CD4-positive, alpha-beta T cell treated with Interleukin-6 at 100 ng/mL for 8 hours (primary cell): ENCODE measurements around the gene REEP6.
"Not testable (repeated sequence)": the region's sequence is repeated elsewhere in the genome, so short reads cannot be mapped to it uniquely, and the experiment has no call there.

ENCODE experiments used
- DNase-seq: peaks from one replicate; pipeline ENCODE4 v3.0.0-alpha.2; 2020; ENCODE audit warnings: mixed read lengths, low spot score

Gene REEP6

GRCh38 chr19:1524287-1524971, 33.4 kb downstream of the REEP6 start:
- DNase-seq: no peak

DNA sequence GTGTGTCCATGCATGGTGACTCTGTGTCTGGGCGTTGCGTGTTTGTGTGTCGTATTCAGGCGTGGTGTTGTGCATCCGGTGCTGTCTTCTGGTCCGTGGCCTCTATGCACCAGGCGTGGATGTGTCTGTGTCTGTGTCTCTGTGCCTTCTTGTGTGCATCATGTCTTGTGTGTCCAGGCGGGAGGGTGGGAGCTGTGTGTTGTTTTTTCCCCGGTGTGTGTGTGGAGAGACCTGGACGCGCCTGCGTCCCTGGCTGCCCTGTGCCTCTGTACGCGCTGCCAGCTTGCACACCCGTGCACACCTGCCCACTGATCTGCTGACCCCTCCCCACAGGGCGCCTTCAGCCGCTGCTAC, 34.0 kb downstream of the REEP6 start:
- no peak for DNase-seq

DNA sequence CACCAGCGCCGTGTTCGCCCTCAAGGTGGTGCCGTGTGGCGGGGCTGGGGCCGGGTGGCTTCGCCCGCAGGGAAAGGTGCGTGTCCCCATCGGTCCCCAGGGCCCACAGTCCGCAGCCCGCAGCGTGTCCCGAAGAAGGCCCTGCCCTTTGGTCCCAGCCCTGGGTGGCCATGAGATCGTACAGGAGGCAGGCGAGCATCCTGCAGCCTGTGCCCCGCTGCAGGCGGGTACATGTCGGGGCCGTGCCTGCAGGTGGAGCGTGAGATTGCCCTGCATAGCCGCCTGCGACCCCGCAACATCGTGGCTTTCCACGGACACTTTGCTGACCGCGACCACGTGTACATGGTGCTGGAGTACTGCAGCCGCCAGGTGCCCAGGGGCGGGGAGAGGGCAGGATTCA, 34.4 kb downstream of the REEP6 start:
- DNase-seq: no peak

DNA sequence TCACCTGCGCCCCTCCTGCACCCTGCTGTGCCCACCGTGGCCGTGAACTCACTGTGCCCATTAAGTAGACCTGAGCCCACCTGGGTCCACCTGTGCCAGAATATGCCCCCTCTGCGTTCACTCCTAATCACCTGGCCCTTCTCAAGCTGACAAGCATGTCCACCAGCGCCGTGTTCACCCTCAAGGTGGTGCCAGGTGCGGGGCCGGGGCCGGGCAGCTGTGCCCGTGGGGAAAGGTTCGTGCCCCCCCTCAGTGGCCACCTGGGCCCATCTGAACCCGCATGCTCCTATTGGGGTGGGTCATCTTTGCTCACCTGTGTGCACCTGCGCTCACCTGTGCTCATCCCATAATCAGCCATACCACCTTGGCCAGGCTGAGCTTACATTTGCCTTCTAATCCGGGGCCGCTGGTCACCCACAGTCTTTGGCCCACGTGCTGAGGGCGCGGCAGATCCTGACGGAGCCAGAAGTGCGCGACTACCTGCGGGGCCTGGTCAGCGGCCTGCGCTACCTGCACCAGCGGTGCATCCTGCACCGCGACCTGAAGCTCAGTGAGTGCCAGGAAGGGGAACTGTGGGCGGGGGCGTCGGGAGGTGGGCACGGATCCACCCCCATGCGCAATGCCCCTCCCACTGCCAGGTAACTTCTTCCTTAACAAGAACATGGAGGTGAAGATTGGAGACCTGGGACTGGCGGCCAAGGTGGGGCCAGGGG, 35.2 kb downstream of the REEP6 start:
- no peak for DNase-seq

GRCh38 chr19:1526979-1527649, 36.1 kb downstream of the REEP6 start:
- no peak for DNase-seq

- DNase-seq: no peak
These were observed 36.8 kb downstream of the REEP6 start for GRCh38 chr19:1527650-1528309.

- DNase-seq: no peak
These were observed 37.8 kb downstream of the REEP6 start for GRCh38 chr19:1528596-1529429.

DNA sequence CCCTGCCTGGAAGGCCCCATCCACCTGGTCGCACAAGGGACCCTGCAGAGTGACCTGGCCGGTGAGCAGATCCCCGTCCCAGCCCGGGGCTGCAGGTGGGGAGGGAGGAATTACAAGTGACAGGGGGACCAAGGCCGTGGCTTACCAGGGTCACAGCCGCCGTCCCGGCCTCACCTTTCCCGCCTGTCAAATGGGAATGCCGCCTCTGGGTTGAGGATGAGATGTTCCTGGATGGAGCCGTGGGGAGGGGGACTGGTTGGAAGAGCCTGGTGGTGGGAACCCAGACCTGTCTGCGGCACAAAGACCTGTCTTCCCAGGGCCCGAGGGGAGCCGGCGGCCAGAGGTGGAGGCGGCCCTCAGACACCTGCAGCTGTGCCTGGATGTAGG, 38.4 kb downstream of the REEP6 start:
- DNase-seq: no peak

GRCh38 chr19:1530856-1531255, 39.9 kb downstream of the REEP6 start:
- not testable (repeated sequence) for DNase-seq

GRCh38 chr19:1531587-1531986, 40.6 kb downstream of the REEP6 start:
- DNase-seq: no peak

DNA sequence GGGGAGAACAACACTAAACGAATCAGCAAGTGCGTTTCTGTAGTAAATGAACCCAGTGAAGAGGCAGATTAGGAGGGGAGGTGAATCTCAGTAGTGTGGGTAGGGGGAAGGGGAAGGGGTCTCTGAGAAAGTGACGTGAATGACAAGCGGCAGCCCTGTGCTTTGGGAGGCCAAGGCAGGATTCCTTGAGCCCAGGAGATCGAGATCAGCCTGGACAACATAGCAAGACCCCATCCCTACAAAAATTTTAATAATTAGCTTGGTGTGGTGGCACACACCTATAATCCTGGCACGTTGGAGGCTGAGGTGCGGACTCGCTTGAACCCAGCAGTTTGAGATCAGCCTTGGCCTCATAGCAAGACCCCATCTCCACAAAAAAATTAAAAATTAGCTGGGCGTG, 41.0 kb downstream of the REEP6 start:
- DNase-seq: no peak

- DNase-seq: no peak
These were observed 42.6 kb downstream of the REEP6 start for GRCh38 chr19:1533510-1534150.

- DNase-seq: no peak
These were observed 44.0 kb downstream of the REEP6 start for GRCh38 chr19:1534972-1535371.

- DNase-seq: not testable (repeated sequence)
These were observed 44.7 kb downstream of the REEP6 start for GRCh38 chr19:1535699-1536098.

- no peak for DNase-seq
These were observed 48.0 kb downstream of the REEP6 start for GRCh38 chr19:1538978-1539377.

DNA sequence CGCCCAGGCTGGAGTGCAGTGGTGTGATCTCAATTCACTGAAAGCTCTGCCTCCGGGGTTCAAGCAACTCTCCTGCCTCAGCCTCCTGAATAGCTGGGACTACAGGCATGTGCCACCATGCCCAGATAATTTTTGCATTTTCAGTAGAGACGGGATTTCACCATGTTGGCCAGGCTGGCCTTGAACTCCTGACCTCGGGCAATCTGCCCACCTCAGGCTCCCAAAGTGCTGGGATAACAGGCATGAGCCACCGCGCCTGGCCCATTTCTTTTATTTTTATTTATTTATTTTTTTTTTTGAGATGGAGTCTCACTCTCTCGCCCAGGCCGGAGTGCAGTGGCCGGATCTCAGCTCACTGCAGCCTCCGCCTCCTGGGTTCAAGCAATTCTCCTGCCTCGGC, 48.8 kb downstream of the REEP6 start:
- DNase-seq: not testable (repeated sequence)

DNA sequence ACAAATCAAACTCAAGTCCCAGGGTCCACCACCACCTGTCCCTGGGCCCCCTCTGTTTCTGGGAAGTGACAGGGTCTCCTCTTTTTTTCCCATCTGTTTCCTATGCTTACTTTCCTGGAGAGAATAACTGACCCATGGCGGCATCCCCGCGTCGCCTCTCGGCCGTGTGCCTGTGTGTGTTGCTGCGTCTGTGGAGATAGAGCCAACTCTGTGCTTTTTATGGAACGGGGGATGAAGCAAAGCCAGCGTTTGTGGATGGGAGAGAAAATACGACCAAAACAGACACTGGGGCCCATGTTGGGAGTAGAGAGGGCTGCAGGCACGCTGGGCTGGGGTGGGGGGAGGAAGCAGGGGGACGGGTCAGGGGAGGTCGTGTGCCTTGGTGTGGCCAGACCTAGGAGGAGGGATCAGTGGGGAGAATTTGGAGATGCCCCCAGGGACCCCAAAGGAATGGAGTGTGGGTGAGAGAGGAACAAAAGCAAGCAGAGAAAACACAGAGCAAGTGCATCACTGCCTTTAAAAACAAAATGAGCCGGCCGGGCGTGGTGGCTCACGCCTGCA, 49.5 kb downstream of the REEP6 start:
- DNase-seq: no peak
